Natural killer cell (primary cell): Measurements from ENCODE around the gene AARS2. TPM values are rescaled to one million over a fixed set of nuclear protein-coding genes. Genes with fewer than 3 reads are reported as not detected.

Experiments
- ATAC-seq, 3 donors: fragments of 150-1000 bp in 2 of 3; fragments of 200-7000 bp in 1 of 3; cut with Tn5 transposase; 1 replicate in 1 of 3; 2 replicates in 2 of 3; pipeline ENCODE4 v1.10.0; 2021; ENCODE audit warnings: mild to moderate bottlenecking in 2 of 3, moderate library complexity in 2 of 3
- DNase-seq, 2 donors: peaks; one replicate each; pipeline versions ENCODE4 v3.0.0 to v3.0.0-alpha.2; 2013 to 2021; ENCODE audit warnings: mixed read lengths in 1 of 2
- H3K27ac ChIP-seq: one replicate; pipeline ENCODE4 v1.5.1; 2013; ENCODE audit warnings: mild to moderate bottlenecking, low read length
- H3K27me3 ChIP-seq: one replicate; pipeline ENCODE4 v1.6.1; 2013; ENCODE audit warnings: low read length; ENCODE audit not compliant: control insufficient read depth, insufficient read depth
- H3K36me3 ChIP-seq: one replicate; pipeline ENCODE4 v1.6.1; 2013; ENCODE audit warnings: low read length; ENCODE audit not compliant: control insufficient read depth, insufficient read depth
- H3K4me1 ChIP-seq: one replicate; pipeline ENCODE4 v1.6.1; 2013; ENCODE audit warnings: low read length; ENCODE audit not compliant: control insufficient read depth, insufficient read depth
- H3K4me3 ChIP-seq: one replicate; pipeline ENCODE4 v1.5.1; 2013; ENCODE audit warnings: low read length
- H3K9me3 ChIP-seq: one replicate; pipeline ENCODE4 v1.6.1; 2013; ENCODE audit warnings: low read length; ENCODE audit not compliant: control insufficient read depth, insufficient read depth
- H3K27ac Mint-ChIP-seq, 2 donors: one replicate each; pipeline ENCODE4 v1.8.0; 2022; ENCODE audit warnings: mild to moderate bottlenecking in 2 of 2, mixed read lengths in 2 of 2, moderate library complexity in 1 of 2
- H3K27me3 Mint-ChIP-seq, 2 donors: one replicate each; pipeline ENCODE4 v1.8.0; 2022; ENCODE audit warnings: low read depth in 2 of 2, mixed read lengths in 2 of 2
- H3K36me3 Mint-ChIP-seq: one replicate; pipeline ENCODE4 v1.8.0; 2022; ENCODE audit warnings: mixed read lengths
- H3K4me1 Mint-ChIP-seq, 2 donors: one replicate each; pipeline ENCODE4 v1.8.0; 2022; ENCODE audit warnings: mixed read lengths in 2 of 2
- H3K4me3 Mint-ChIP-seq: one replicate; pipeline ENCODE4 v1.8.0; 2022; ENCODE audit warnings: mild to moderate bottlenecking, moderate library complexity, mixed read lengths
- H3K9me3 Mint-ChIP-seq, 2 donors: one replicate each; pipeline ENCODE4 v1.8.0; 2022; ENCODE audit warnings: mixed read lengths in 2 of 2
- CTCF ChIP-seq: fragments of 200-600 bp; IDR thresholded peaks from one replicate; pipeline ENCODE4 v1.8.0; 2022; ENCODE audit warnings: antibody characterized with exemption
- WGBS: methylation state at CpG from one replicate; pipeline ENCODE4 v1.1.7; 2013; ENCODE audit warnings: missing lambda C conversion rate; ENCODE audit not compliant: insufficient coverage; 5-methylcytosine and 5-hydroxymethylcytosine counted together
- intact Hi-C: fragments of 100-400 bp; cut with micrococcal nuclease; formaldehyde crosslinking; loops from one replicate; pipeline ENCODE4 v1.14.2; 2022
- total RNA-seq, 4 donors: library from RNA; stranded (reverse); fragments of 120-200 nt in 1 of 4; gene quantifications; one replicate each; pipeline versions ENCODE4 v1.2.3 to v1.2.4, GENCODE V29; 2013 to 2022

Gene AARS2
- total RNA-seq, 3 donors from 2014 or later (not counting 1 experiment from before 2014, with no cell fraction given): 14.1 to 17.2 (median 14.2) TPM

GRCh38 chr6:44304282-44305199 lies 8.6 kb downstream of the AARS2 start:
- no peak overlapping the region for H3K27ac Mint-ChIP-seq
- no peak overlapping the region for H3K4me3 Mint-ChIP-seq
- Histone ChIP-seq H3K9me3 (no peaks in the 10 kb centered on the region), H3K36me3 (peaks cover 63% of the 10 kb centered on the region), H3K4me1 (no peaks in the 10 kb centered on the region), H3K27me3 (no peaks in the 10 kb centered on the region), H3K27ac (no peak overlapping the region), H3K4me3 (no peak overlapping the region)
- H3K36me3 Mint-ChIP-seq: peaks cover 2% of the 10 kb centered on the region
- no peaks in the 10 kb centered on the region for H3K27me3 Mint-ChIP-seq
- no peaks in the 10 kb centered on the region for H3K4me1 Mint-ChIP-seq
- intact Hi-C loops: no loop called here
- ATAC-seq: peak; percentile 63 to 94 (median 74)
- H3K9me3 Mint-ChIP-seq: no peaks in the 10 kb centered on the region
- WGBS: 86% methylated on average over 25 of the region's 25 CpGs
- TF ChIP-seq CTCF: peak; percentile 76
- peak; percentile 27 to 71 for DNase-seq

- Mint-ChIP-seq H3K4me1 (peaks cover 0 to 6% of the 10 kb centered on the region in 2 donors), H3K27ac (no peak overlapping the region), H3K4me3 (no peak overlapping the region), H3K27me3 (peaks cover 0 to 3% of the 10 kb centered on the region in 2 donors), H3K9me3 (no peaks in the 10 kb centered on the region), H3K36me3 (no peaks in the 10 kb centered on the region)
- ATAC-seq (no peak), DNase-seq (no peak)
- intact Hi-C loops: no loop called here
- no peak for TF ChIP-seq CTCF
- H3K4me3 ChIP-seq: no peak overlapping the region
- H3K27ac ChIP-seq: no peak overlapping the region
- H3K27me3 ChIP-seq: no peaks in the 10 kb centered on the region
- WGBS: 96% methylated on average over 6 of the region's 6 CpGs
- H3K9me3 ChIP-seq: no peaks in the 10 kb centered on the region
- peaks cover 58% of the 10 kb centered on the region for H3K36me3 ChIP-seq
- no peaks in the 10 kb centered on the region for H3K4me1 ChIP-seq
These were observed 9.3 kb downstream of the AARS2 start for GRCh38 chr6:44303842-44304241.

- H3K9me3 Mint-ChIP-seq: no peaks in the 10 kb centered on the region
- H3K9me3 ChIP-seq: no peaks in the 10 kb centered on the region
- H3K27me3 ChIP-seq: peaks cover 3% of the 10 kb centered on the region
- 99% methylated on average over 12 of the region's 12 CpGs for WGBS
- no peak overlapping the region for H3K4me3 ChIP-seq
- intact Hi-C loops: no loop called here
- peaks cover 0 to 7% of the 10 kb centered on the region in 2 donors for H3K4me1 Mint-ChIP-seq
- no peak overlapping the region for H3K27ac Mint-ChIP-seq
- H3K36me3 ChIP-seq: peaks cover 57% of the 10 kb centered on the region
- DNase-seq (no peak), ATAC-seq (no peak)
- H3K36me3 Mint-ChIP-seq: no peaks in the 10 kb centered on the region
- H3K27me3 Mint-ChIP-seq: peaks cover 0 to 5% of the 10 kb centered on the region in 2 donors
- peaks cover 2% of the 10 kb centered on the region for H3K4me1 ChIP-seq
- no peak for TF ChIP-seq CTCF
- H3K4me3 Mint-ChIP-seq: no peak overlapping the region
- no peak overlapping the region for H3K27ac ChIP-seq
These were observed 10.3 kb downstream of the AARS2 start for GRCh38 chr6:44302856-44303255.
